ACC112 (cell line): ENCODE data around the gene SLC45A1.
A peak's percentile ranks its signal among the peaks of the same experiment; 100 is the strongest.
"Not testable (repeated sequence)": the region's sequence is repeated elsewhere in the genome, so short reads cannot be mapped to it uniquely, and the experiment has no call there.

Experiments
- H2AFZ ChIP-seq: fragments of 200-600 bp; sonication (generic); one replicate; pipeline ENCODE4 v1.6.0; 2017; ENCODE audit warnings: antibody characterized with exemption, low read length; ENCODE audit not compliant: unreplicated experiment
- H3K27ac ChIP-seq: fragments of 200-600 bp; sonication (generic); 2 replicates; pipeline ENCODE4 v1.5.1; 2014; ENCODE audit warnings: low read depth, mild to moderate bottlenecking, antibody characterized with exemption, low read length, moderate library complexity
- H3K27me3 ChIP-seq: fragments of 200-600 bp; sonication (generic); 2 replicates; pipeline ENCODE4 v1.6.1; 2014; ENCODE audit warnings: mild to moderate bottlenecking, antibody characterized with exemption, low read length, moderate library complexity, mixed read lengths; ENCODE audit not compliant: insufficient read depth
- H3K36me3 ChIP-seq: fragments of 200-600 bp; sonication (generic); 2 replicates; pipeline ENCODE4 v1.6.1; 2016; ENCODE audit warnings: mild to moderate bottlenecking, antibody characterized with exemption, low read length, moderate library complexity, mixed read lengths; ENCODE audit not compliant: insufficient read depth
- H3K4me1 ChIP-seq: fragments of 200-600 bp; sonication (generic); one replicate; pipeline ENCODE4 v1.6.1; 2016; ENCODE audit warnings: low read length, mixed read lengths; ENCODE audit not compliant: insufficient read depth, unreplicated experiment, control insufficient read depth
- H3K4me3 ChIP-seq: fragments of 200-600 bp; sonication (generic); 2 replicates; pipeline ENCODE4 v1.5.1; 2014; ENCODE audit warnings: mild to moderate bottlenecking, low read depth, low read length
- H3K79me2 ChIP-seq: fragments of 200-600 bp; sonication (generic); one replicate; pipeline ENCODE4 v1.6.0; 2016; ENCODE audit warnings: low read length; ENCODE audit not compliant: control insufficient read depth, unreplicated experiment, insufficient read depth

SLC45A1 gene

DNA sequence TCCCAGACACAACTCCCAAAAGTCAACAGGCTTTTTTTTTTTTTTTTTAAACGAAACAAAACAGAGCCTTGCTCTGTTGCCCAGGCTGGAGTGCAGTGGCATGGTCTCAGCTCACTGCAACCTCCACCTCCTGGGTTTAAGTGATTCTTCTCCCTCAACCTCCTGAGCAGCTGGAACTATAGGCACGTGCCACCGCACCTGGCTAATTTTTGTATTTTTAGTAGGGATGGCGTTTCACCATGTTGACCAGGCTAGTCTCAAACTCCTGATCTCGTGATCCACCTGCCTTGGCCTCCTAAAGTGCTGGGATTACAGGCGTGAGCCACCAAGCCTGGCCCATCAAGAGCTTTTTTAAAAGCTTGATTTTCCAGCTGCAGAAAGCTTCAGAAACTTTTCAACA, 62.4 kb downstream of the SLC45A1 start:
- H3K4me3 ChIP-seq, H2AFZ ChIP-seq, H3K27me3 ChIP-seq, H3K27ac ChIP-seq: not testable (repeated sequence)
- peaks cover 86% of the 10 kb centered on the region for H3K79me2 ChIP-seq
- H3K4me1 ChIP-seq: peaks cover 15% of the 10 kb centered on the region
- H3K36me3 ChIP-seq: peaks cover 17% of the 10 kb centered on the region

DNA sequence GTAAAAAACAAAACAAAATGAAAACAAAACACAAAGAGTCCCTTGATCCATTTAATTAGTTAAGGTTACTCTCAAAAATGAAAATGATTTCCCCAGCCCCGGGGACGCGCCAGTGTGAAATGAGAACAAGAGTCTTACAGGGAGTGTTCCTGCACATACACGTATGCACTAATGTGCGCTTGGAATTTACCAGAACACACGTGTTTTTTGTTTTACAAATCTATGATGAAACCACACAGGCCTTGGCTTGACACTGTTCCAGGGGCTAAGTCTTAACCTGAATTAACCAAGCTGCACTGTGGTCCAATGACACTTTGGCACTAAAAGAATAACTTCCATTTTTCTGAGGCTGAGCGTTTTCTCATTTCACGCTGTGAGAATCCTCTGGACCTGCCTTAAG, 63.7 kb downstream of the SLC45A1 start:
- Histone ChIP-seq H3K36me3 (peaks cover 17% of the 10 kb centered on the region), H3K27me3 (no peaks in the 10 kb centered on the region), H2AFZ (no peak overlapping the region), H3K79me2 (peaks cover 86% of the 10 kb centered on the region), H3K4me1 (peaks cover 15% of the 10 kb centered on the region), H3K4me3 (no peak overlapping the region), H3K27ac (no peak overlapping the region)

DNA sequence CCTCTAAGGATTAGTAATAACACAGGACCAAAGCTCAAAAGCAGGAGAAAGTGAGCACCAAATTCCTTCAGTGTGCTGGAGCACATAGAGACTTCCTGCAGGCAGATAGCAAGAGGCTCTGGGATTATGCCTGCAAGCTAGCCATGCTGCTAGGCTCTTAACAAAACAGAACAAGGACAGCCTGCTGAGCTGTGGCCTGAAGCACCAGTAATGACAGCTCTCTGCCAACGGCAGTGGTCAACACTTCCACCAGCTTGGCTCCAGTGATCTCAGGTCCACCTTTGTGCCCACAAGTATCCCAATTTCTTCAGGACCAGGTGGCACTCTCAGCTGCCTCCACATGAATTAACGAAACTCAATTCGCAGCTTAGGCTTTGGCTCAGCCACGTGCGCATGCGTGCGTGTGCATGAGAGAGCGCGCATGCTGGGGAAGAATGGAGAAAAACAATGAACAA, 64.2 kb downstream of the SLC45A1 start:
- Histone ChIP-seq H2AFZ (no peak overlapping the region), H3K4me1 (peaks cover 15% of the 10 kb centered on the region), H3K27ac (no peak overlapping the region), H3K36me3 (peaks cover 17% of the 10 kb centered on the region), H3K79me2 (peaks cover 89% of the 10 kb centered on the region), H3K27me3 (no peaks in the 10 kb centered on the region), H3K4me3 (no peak overlapping the region)

DNA sequence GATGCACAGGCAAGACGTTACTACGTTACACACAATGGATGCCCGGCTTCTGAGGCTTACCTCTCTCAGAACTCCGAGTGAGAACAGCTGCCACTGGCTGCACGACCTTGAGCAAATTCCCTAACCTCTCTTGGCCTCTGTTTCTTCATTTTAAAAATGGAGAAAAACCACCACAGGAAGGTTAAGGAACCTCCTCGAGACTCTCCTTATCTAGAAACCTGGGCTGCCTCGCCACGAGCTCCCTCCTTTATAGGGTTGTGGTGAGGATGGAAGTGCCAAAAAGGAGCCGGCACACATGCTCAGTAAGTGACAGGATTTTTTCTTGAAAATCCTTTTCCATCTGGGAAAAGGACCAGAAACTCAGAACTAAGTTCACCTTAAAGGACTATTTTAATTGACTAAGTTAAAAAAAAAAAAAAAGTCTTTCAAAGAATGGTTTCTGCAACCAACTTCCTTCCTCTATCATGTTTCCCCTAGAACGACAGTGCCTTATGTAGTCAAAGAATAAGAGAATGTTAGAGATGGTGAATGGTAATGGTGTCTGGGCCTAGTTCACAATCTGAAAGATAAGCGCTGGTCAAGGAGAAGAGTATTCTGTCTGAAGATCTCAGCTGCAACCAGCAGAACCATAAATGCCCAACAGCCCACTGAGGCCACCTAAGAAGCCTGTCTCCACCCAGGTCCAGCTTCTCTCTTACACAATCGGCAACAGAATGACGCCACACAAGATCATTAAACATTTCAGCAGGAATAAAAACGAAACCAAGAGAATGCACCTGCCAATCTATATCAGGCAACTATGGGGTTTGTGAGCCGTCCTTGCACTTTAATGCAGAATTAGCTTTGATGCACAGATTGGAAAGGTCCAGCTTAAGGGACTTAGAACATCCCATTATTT, 64.9 kb downstream of the SLC45A1 start:
- H3K27me3 ChIP-seq: no peaks in the 10 kb centered on the region
- H3K79me2 ChIP-seq: peaks cover 87% of the 10 kb centered on the region
- H3K4me3 ChIP-seq: no peak overlapping the region
- peaks cover 22% of the 10 kb centered on the region for H3K36me3 ChIP-seq
- H3K27ac ChIP-seq: no peak overlapping the region
- no peak overlapping the region for H2AFZ ChIP-seq
- peaks cover 17% of the 10 kb centered on the region for H3K4me1 ChIP-seq

- Histone ChIP-seq H3K4me1 (peaks cover 18% of the 10 kb centered on the region), H3K36me3 (peaks cover 25% of the 10 kb centered on the region), H3K79me2 (peaks cover 82% of the 10 kb centered on the region), H3K4me3 (no peak overlapping the region), H3K27me3 (no peaks in the 10 kb centered on the region), H3K27ac (peak overlapping the region; percentile 45), H2AFZ (no peak overlapping the region)
These were observed 66.2 kb downstream of the SLC45A1 start for GRCh38 chr1:8384088-8384487.

- Histone ChIP-seq H2AFZ (no peak overlapping the region), H3K36me3 (peaks cover 30% of the 10 kb centered on the region), H3K27ac (peak overlapping the region; percentile 45), H3K79me2 (peaks cover 82% of the 10 kb centered on the region), H3K4me3 (no peak overlapping the region), H3K4me1 (peaks cover 18% of the 10 kb centered on the region), H3K27me3 (no peaks in the 10 kb centered on the region)
These were observed 66.7 kb downstream of the SLC45A1 start for GRCh38 chr1:8384577-8384976.

- Histone ChIP-seq H3K36me3 (peaks cover 27% of the 10 kb centered on the region), H3K27me3 (no peaks in the 10 kb centered on the region), H3K4me3 (no peak overlapping the region), H3K4me1 (peaks cover 18% of the 10 kb centered on the region), H2AFZ (no peak overlapping the region), H3K79me2 (peaks cover 83% of the 10 kb centered on the region), H3K27ac (peak overlapping the region; percentile 20; the same call in 1 of the 2 replicates)
These were observed 68.3 kb downstream of the SLC45A1 start for GRCh38 chr1:8386247-8386646.

GRCh38 chr1:8388732-8389562, 71.0 kb downstream of the SLC45A1 start:
- Histone ChIP-seq H2AFZ (no peak overlapping the region), H3K4me3 (no peak overlapping the region), H3K36me3 (peaks cover 28% of the 10 kb centered on the region), H3K27me3 (no peaks in the 10 kb centered on the region), H3K4me1 (peaks cover 39% of the 10 kb centered on the region), H3K27ac (no peak overlapping the region), H3K79me2 (peaks cover 83% of the 10 kb centered on the region)

DNA sequence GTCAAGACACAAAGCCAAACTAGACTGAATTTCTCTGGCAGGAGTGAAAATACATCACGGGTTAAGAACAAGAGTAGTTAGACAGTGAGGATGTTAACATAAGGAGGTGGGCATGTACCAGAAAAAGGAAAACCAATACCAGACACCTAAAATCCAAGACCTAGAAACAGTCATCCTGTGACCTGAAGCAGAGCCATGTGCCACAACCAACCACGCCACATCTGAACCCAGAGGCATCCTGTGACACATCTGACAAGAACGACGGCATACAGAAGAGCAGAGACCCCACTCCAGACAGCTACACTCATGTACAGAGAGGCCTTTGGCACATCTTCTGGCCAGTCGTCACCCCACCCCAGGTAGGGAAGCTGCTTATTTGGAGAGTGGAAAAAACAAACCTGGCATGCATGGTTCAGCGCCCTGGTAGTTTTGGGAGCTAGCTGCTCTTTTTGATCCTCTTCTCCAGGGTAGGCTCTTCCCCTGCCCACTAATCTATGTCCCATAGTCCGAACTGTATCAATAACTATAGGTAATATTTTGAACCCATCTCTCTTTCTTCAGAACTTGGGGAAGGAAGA, 72.1 kb downstream of the SLC45A1 start:
- Histone ChIP-seq H3K27ac (no peak overlapping the region), H3K79me2 (peaks cover 77% of the 10 kb centered on the region), H3K4me3 (no peak overlapping the region), H2AFZ (no peak overlapping the region), H3K36me3 (peaks cover 27% of the 10 kb centered on the region), H3K27me3 (no peaks in the 10 kb centered on the region), H3K4me1 (peaks cover 35% of the 10 kb centered on the region)

GRCh38 chr1:8390707-8391106, 72.8 kb downstream of the SLC45A1 start:
- Histone ChIP-seq H2AFZ (no peak overlapping the region), H3K4me1 (peaks cover 38% of the 10 kb centered on the region), H3K27me3 (no peaks in the 10 kb centered on the region), H3K36me3 (peaks cover 24% of the 10 kb centered on the region), H3K4me3 (no peak overlapping the region), H3K27ac (no peak overlapping the region), H3K79me2 (peaks cover 77% of the 10 kb centered on the region)
